IPS-NIHi7 (cell line): ENCODE data around the gene RPS10.

ENCODE experiments used
- DNase-seq: peaks from one replicate; pipeline ENCODE4 v3.0.0; 2012; ENCODE audit warnings: mixed read lengths; ENCODE audit errors: extremely low spot score

The RPS10 gene

GRCh38 chr6:34425498-34426410, at the start of gene RPS10:
RPS10 (minus strand) TSS chr6:34426069; CDS start chr6:34425221, 848 bp downstream.
- DNase-seq, result peak; percentile 100

- no peak for DNase-seq
Measured at GRCh38 chr6:34475238-34475682, 49.4 kb upstream of the RPS10 start.

GRCh38 chr6:34474754-34475153, 48.9 kb upstream of the RPS10 start:
- DNase-seq, result no peak

- no peak for DNase-seq
Measured at GRCh38 chr6:34473967-34474366, 48.1 kb upstream of the RPS10 start.

GRCh38 chr6:34472425-34472824, 46.6 kb upstream of the RPS10 start:
- no peak for DNase-seq

- no peak for DNase-seq
Measured at GRCh38 chr6:34469499-34469898, 43.6 kb upstream of the RPS10 start.

- DNase-seq, result no peak
Measured at GRCh38 chr6:34468378-34468892, 42.6 kb upstream of the RPS10 start.

GRCh38 chr6:34466242-34467185, 40.6 kb upstream of the RPS10 start:
- no peak for DNase-seq

GRCh38 chr6:34465531-34466241, 39.8 kb upstream of the RPS10 start, which contains the start of gene PACSIN1:
PACSIN1 (plus strand) TSS chr6:34466076; CDS start chr6:34526306, 60,230 bp downstream.
- DNase-seq, result peak; percentile 84

GRCh38 chr6:34463849-34464248, 38.0 kb upstream of the RPS10 start:
- no peak for DNase-seq

- DNase-seq, result no peak
Measured at GRCh38 chr6:34463299-34463698, 37.4 kb upstream of the RPS10 start.

GRCh38 chr6:34462551-34462971, 36.7 kb upstream of the RPS10 start:
- DNase-seq, result peak; percentile 81

GRCh38 chr6:34462010-34462409, 36.1 kb upstream of the RPS10 start:
- DNase-seq, result no peak

GRCh38 chr6:34460796-34461507, 35.1 kb upstream of the RPS10 start:
- no peak for DNase-seq

- peak; percentile 77 for DNase-seq
Measured at GRCh38 chr6:34459899-34460593, 34.2 kb upstream of the RPS10 start.

- DNase-seq, result no peak
Measured at GRCh38 chr6:34457742-34458735, 32.2 kb upstream of the RPS10 start.

GRCh38 chr6:34457382-34457741, 31.5 kb upstream of the RPS10 start:
- no peak for DNase-seq

- DNase-seq, result no peak
Measured at GRCh38 chr6:34455831-34456230, 30.0 kb upstream of the RPS10 start.

GRCh38 chr6:34451192-34451591, 25.3 kb upstream of the RPS10 start:
- DNase-seq, result no peak
